DOHH2 (cell line): ENCODE measurements around the gene ASTN1.

ENCODE experiments used
- EZH2phosphoT487 ChIP-seq: fragments of 200-600 bp; sonication (generic); IDR thresholded peaks from 2 replicates; pipeline ENCODE4 v1.6.1; 2017; ENCODE audit warnings: borderline replicate concordance, mild to moderate bottlenecking, antibody characterized with exemption, low read length, moderate library complexity, mixed read lengths
- TF ChIP-seq, protein P1 (sequence below): fragments of 200-600 bp; sonication (generic); IDR thresholded peaks from one replicate; pipeline ENCODE4 v1.5.1; 2014; ENCODE audit warnings: antibody characterized with exemption, mild to moderate bottlenecking, low read depth, low read length; ENCODE audit not compliant: poor library complexity, severe bottlenecking

DNA sequence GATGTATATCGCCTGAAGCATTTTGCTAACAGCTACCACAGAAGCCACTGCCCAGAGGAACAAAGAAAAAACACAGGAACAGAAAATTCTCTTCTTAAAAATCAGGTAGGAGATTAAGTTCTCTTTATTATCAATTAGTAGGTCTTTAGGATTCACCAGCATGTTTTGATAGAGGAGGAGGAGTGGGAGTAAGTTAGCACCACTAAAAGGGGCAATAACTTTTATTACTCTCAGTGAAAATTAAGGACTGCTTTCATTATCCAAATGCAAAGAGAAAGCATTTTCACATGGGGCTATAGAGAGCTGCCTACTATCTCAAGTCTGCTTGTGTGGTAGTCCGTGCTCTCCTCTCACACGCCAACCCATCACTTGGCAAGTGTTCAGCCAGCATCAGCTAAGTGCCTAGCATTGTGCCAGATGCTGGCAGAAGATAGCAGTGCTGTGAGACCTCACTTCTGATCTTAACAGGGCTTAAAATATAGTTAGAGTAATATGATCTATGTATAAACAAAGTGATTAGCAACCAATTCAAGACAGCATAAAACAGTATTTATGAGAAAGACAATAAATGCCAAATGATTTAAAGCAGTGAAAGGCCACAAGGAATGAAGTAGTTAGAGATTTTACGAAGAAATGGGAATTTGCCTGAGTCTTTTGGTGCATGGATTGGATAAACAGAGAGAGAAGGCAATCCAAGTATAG lies 39.8 kb downstream of the ASTN1 start:
- TF ChIP-seq, protein P1, sequence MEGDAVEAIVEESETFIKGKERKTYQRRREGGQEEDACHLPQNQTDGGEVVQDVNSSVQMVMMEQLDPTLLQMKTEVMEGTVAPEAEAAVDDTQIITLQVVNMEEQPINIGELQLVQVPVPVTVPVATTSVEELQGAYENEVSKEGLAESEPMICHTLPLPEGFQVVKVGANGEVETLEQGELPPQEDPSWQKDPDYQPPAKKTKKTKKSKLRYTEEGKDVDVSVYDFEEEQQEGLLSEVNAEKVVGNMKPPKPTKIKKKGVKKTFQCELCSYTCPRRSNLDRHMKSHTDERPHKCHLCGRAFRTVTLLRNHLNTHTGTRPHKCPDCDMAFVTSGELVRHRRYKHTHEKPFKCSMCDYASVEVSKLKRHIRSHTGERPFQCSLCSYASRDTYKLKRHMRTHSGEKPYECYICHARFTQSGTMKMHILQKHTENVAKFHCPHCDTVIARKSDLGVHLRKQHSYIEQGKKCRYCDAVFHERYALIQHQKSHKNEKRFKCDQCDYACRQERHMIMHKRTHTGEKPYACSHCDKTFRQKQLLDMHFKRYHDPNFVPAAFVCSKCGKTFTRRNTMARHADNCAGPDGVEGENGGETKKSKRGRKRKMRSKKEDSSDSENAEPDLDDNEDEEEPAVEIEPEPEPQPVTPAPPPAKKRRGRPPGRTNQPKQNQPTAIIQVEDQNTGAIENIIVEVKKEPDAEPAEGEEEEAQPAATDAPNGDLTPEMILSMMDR = no peak
- TF ChIP-seq EZH2phosphoT487 = no peak
